Adrenal gland (tissue), 12 donors: Measurements from ENCODE around the gene FAR2. TPM values are rescaled to one million over a fixed set of nuclear protein-coding genes. Genes with fewer than 3 reads are reported as not detected.
A peak's percentile ranks its signal among the peaks of the same experiment; 100 is the strongest.

Experiments
- DNase-seq, 7 donors: peaks; one replicate each; pipeline ENCODE4 v3.0.0-alpha.2; 2019 to 2020
- H3K27ac ChIP-seq, 5 donors: fragments of 200-600 bp; sonication (generic) in 4 of 5; 1 replicate in 3 of 5; 2 replicates in 2 of 5; pipeline versions ENCODE4 v1.5.1 to v1.8.0; 2016 to 2020; ENCODE audit warnings: mild to moderate bottlenecking in 1 of 5
- H3K27me3 ChIP-seq: fragments of 200-600 bp; 2 replicates; pipeline ENCODE4 v1.8.0; 2021
- H3K36me3 ChIP-seq, 2 donors: fragments of 200-600 bp; replicated peaks in 1 of 2; 1 replicate in 1 of 2; 2 replicates in 1 of 2; pipeline versions ENCODE4 v1.5.1 to v1.8.0; 2018 to 2022
- H3K4me1 ChIP-seq, 2 donors: fragments of 200-600 bp; replicated peaks in 1 of 2; 1 replicate in 1 of 2; 2 replicates in 1 of 2; pipeline versions ENCODE4 v1.5.1 to v1.8.0; 2018 to 2021
- H3K4me3 ChIP-seq, 4 donors: fragments of 200-600 bp; sonication (generic) in 3 of 4; one replicate each; pipeline ENCODE4 v1.5.1; 2016 to 2018
- H3K9me3 ChIP-seq, 3 donors: fragments of 200-600 bp; sonication (generic) in 1 of 3; replicated peaks in 1 of 3; 1 replicate in 2 of 3; 2 replicates in 1 of 3; pipeline versions ENCODE4 v1.5.1 to v1.8.0; 2016 to 2021
- POLR2A ChIP-seq, 2 donors: fragments of 450-650 bp; IDR thresholded peaks; one replicate each; pipeline ENCODE4 v1.6.1; 2017; ENCODE audit warnings: antibody characterized with exemption in 2 of 2, mild to moderate bottlenecking in 2 of 2, moderate library complexity in 1 of 2
- WGBS, 4 donors: extraction: QIAGEN DNeasy Blood & Tissue Kit in 2 of 4; methylation state at CpG; one replicate each; pipeline versions ENCODE4 v1.1.5 to v1.1.7; 2013 to 2017; 5-methylcytosine and 5-hydroxymethylcytosine counted together
- intact Hi-C, 2 donors: fragments of 100-400 bp; cut with DNase I; formaldehyde crosslinking; loops; one replicate each; pipeline versions ENCODE4 v1.14.1 to v1.15.0; 2022 to 2023
- polyA plus RNA-seq, 3 donors: library from polyadenylated mRNA; stranded (reverse); fragments of 200-250 nt in 2 of 3; fragments of 350-450 nt in 1 of 3; fragmentation: Illumina TruSeq in 1 of 3; extraction: RNeasy Lipid Tissue Mini Kit (QIAGEN cat#74804) in 1 of 3; gene quantifications; one replicate each; pipeline ENCODE4 v1.2.3, GENCODE V29; 2013 to 2014
- total RNA-seq, 9 donors: library from RNA; depleted of rRNA in 4 of 9; stranded (reverse); fragments of >200 nt in 4 of 9; fragments of 120-200 nt in 1 of 9; fragmentation: NEBNext Ultra II Directional in 1 of 9; extraction: Animal tissue kit (Norgen Biotek cat#: 25700) in 1 of 9; gene quantifications; one replicate each; pipeline versions ENCODE4 v1.1.0 to v1.2.4, GENCODE V29; 2013 to 2023
- TF ChIP-seq, protein P1 (sequence below), 6 experiments: fragments of 450-650 bp in 4 of 6; fragments of 200-600 bp in 2 of 6; sonication (generic) in 1 of 6; IDR thresholded peaks; 1 replicate in 5 of 6; 2 replicates in 1 of 6; pipeline versions ENCODE4 v1.5.1 to v1.8.0; 2016 to 2021; ENCODE audit warnings: antibody characterized with exemption in 6 of 6, mild to moderate bottlenecking in 2 of 6, moderate library complexity in 1 of 6
- donor health status: healthy with polysubstance abuse.
- donor health status: Bipolar disorder and iron deficiency.
- donor health status: DM: yes; HTN: yes; CAD: no.
- donor health status: DM: no; HTN: no; CAD: no.
- donor health status: DM: no; HTN: no; CAD: no.
- donor health status: DM: yes; HTN: yes; CAD: no.

Gene FAR2
- total and polyA plus RNA-seq, 12 donors, result 1.9 to 10.3 (median 4.9) TPM

DNA sequence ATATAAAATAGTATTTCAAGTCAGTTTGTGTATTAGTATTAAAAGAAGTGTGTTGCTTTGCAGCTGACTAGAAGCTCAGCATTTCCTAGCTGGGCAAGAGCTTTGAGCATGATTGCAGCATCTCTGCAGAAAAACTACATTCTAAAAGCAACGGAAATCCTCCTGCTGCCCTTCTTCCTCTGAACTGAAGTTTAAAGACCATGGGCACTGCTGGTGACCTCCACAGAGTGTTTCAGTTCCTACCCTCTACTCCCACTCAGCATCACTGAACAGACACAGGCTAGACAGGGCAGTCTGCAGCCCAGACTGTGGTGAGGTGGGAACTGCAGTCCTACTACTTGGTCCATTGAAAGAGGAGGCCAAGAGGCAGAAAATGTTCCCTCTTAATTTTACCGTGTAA is 59.0 kb downstream of the FAR2 start:
- TF ChIP-seq, protein P1, sequence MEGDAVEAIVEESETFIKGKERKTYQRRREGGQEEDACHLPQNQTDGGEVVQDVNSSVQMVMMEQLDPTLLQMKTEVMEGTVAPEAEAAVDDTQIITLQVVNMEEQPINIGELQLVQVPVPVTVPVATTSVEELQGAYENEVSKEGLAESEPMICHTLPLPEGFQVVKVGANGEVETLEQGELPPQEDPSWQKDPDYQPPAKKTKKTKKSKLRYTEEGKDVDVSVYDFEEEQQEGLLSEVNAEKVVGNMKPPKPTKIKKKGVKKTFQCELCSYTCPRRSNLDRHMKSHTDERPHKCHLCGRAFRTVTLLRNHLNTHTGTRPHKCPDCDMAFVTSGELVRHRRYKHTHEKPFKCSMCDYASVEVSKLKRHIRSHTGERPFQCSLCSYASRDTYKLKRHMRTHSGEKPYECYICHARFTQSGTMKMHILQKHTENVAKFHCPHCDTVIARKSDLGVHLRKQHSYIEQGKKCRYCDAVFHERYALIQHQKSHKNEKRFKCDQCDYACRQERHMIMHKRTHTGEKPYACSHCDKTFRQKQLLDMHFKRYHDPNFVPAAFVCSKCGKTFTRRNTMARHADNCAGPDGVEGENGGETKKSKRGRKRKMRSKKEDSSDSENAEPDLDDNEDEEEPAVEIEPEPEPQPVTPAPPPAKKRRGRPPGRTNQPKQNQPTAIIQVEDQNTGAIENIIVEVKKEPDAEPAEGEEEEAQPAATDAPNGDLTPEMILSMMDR (IDR thresholded peaks at IDR 0.05), result no peak
- no peak for TF ChIP-seq POLR2A (IDR thresholded peaks at IDR 0.05)

DNA sequence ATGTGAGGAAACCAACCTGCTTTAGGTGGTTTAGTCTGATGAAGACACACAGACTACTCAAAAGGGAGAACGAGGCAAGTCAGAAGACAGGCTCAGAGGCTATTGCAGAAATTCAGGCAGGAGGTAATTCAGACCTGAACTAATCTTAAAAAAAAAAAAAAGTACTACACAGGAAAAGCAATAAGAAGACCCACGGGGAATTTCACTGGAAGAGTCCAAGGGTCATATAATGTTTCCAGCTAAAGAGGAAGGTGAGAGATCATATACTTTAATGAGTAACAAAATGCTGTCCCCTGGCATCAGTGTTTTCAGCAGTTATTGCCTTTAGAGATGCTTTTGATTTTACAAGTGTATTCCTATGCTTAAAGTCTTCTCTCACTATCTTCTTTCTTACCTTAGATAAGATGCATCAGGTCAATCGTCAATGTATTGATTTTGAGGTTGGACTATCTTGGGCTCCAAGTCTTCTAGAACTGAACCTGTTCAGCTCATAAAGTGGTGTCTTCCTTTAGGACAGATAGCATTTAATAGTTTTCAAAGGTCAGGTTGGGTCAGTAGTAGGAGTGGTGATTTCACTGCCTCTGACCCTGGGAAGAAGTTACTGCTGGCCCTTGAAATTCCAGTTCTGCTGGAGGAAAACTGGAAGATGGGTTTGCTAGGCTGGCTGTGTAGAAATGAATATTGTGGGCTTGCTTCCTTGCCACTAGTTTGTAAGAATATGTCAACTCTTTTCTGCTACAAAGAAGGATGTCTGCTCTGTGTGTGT is 60.0 kb downstream of the FAR2 start:
- intact Hi-C loops, result no loop called here
- Histone ChIP-seq H3K9me3 (no peaks in the 10 kb centered on the region), H3K4me3 (no peak overlapping the region), H3K27ac (no peak overlapping the region), H3K36me3 (no peaks in the 10 kb centered on the region), H3K27me3 (no peaks in the 10 kb centered on the region), H3K4me1 (no peaks in the 10 kb centered on the region)
- no peak for DNase-seq
- TF ChIP-seq, protein P1 (IDR thresholded peaks at IDR 0.05), result no peak
- no peak for TF ChIP-seq POLR2A (IDR thresholded peaks at IDR 0.05)
- WGBS, 4 donors, result 63 to 80% (median 78%) methylated on average over 3 of the region's 3 CpGs

More for the DNA sequence above, 59.0 kb downstream of the FAR2 start:
- Histone ChIP-seq H3K4me1 (no peaks in the 10 kb centered on the region), H3K27me3 (no peaks in the 10 kb centered on the region), H3K9me3 (no peaks in the 10 kb centered on the region), H3K4me3 (no peak overlapping the region), H3K27ac (no peak overlapping the region), H3K36me3 (no peaks in the 10 kb centered on the region)
- DNase-seq, result peak in 2 of 7 donors; percentile 4 to 18
- intact Hi-C loops, result no loop called here
- 63 to 88% (median 71%) methylated on average over 2 of the region's 2 CpGs for whole genome bisulfite sequencing, 4 donors

DNA sequence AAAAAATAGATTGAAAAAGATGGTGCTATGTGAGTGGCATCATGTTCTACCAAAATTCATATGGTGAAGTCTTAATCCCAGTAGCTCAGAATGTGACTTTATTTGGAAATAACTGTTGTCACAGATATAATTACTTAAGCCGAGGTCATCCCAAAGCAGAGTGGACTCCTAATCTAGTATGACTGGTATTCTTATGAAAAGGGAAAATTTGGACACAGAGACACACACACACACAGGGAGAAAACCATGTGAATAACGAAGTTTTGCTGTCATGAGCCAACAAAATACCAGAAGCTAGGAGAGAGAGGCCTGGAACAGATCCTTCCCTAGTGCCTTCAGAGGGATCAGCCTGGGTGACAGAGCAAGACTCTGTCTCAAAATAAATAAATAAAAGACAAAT is 62.6 kb downstream of the FAR2 start:
- no peaks in the 10 kb centered on the region for H3K4me1 ChIP-seq
- no peak overlapping the region for H3K27ac ChIP-seq
- no peak for DNase-seq
- no peaks in the 10 kb centered on the region for H3K36me3 ChIP-seq
- WGBS, 4 donors, result 69 to 86% (median 79%) methylated on average over 2 of the region's 2 CpGs
- intact Hi-C loops, result no loop called here
- TF ChIP-seq, protein P1 (IDR thresholded peaks at IDR 0.05), result no peak
- no peak for TF ChIP-seq POLR2A (IDR thresholded peaks at IDR 0.05)
- H3K27me3 ChIP-seq, result no peaks in the 10 kb centered on the region
- H3K4me3 ChIP-seq, result no peak overlapping the region
- no peaks in the 10 kb centered on the region for H3K9me3 ChIP-seq

DNA sequence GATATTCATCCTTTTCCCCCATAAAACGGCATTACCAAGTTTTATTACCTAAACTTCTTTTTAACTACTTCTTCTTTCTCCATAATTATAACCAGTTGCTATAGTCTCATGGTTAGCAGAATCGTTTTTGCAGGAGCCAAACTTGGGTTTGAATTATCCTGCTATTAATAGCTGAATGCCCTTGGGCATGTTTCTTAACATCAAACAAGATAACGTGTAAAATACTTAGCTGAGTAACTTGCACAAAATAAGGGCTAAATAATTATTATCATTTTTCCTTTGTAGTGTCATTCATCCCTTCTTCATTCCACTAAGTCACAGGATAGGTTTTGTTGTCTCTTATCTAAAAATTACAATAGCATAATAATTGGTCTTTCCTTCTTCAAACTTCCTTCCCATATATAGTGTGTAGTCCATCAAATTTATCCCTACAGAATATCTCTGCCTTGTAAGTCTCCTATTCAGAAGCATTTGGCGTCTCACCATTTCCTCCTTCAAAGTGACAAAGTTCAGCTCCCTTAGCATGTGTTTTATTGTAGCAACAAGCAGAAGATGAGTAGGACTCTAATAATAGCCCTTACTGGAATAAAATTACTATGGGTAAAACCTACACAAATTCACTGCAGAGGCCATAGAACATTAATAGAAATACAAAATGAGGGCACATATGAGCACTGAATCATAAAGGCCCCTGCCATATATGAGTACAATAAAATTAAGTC is 63.8 kb downstream of the FAR2 start:
- Histone ChIP-seq H3K4me1 (no peaks in the 10 kb centered on the region), H3K27me3 (no peaks in the 10 kb centered on the region), H3K27ac (no peak overlapping the region), H3K36me3 (no peaks in the 10 kb centered on the region), H3K4me3 (no peak overlapping the region), H3K9me3 (no peaks in the 10 kb centered on the region)
- TF ChIP-seq, protein P1 (IDR thresholded peaks at IDR 0.05), result no peak
- TF ChIP-seq POLR2A (IDR thresholded peaks at IDR 0.05), result no peak
- intact Hi-C loops, result no loop called here
- DNase-seq, result no peak
- WGBS, 4 donors, result 38 to 47% (median 42%) methylated on average over 4 of the region's 4 CpGs
